Erythroblast (primary cell): ENCODE measurements around the gene ANKRD33B.

Source experiments
- GATA1 ChIP-seq: IDR thresholded peaks from 2 replicates; pipeline ENCODE4 v1.6.1; 2011; ENCODE audit warnings: low read depth, mild to moderate bottlenecking, control low read depth, low read length, moderate library complexity
- POLR2A ChIP-seq: IDR thresholded peaks from 2 replicates; pipeline ENCODE4 v1.6.1; 2011; ENCODE audit warnings: mild to moderate bottlenecking, low read length

DNA sequence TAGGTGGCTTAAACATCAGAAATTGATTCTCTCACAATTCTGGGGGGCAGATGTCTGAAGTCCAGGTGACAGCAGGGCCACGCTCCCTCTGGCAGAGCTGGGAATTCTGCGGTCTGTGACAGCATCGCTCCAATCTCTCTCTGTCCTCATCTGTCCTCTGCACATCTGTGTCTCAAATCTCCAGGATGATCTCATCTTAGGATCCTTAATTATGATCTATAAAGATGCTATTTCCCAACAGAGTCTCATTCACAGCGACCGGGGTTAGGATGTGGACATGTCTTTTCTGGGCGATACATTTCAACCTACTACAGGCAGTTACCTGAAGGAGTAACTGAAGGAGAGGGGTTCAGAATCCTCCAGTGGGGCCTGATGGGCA is 31.4 kb downstream of the ANKRD33B start:
- TF ChIP-seq POLR2A (no peak), GATA1 (no peak)
